AG04449 (cell line): ENCODE measurements around the gene ARID1B.

ENCODE experiments used
- CTCF ChIA-PET: fragments of 350-600 bp; formaldehyde crosslinking; extraction: SDS; loops from one replicate; lab custom pipeline; 2021; ENCODE audit warnings: antibody characterized with exemption; lab: Yijun Ruan, JAX
- POLR2A ChIA-PET: fragments of 400-600, 350-600 bp; formaldehyde crosslinking; extraction: SDS; loops from one replicate; lab custom pipeline; 2020; ENCODE audit warnings: antibody characterized with exemption, inconsistent platforms; lab: Yijun Ruan, JAX
- DNase-seq: peaks from one replicate; pipeline ENCODE4 v3.0.0-alpha.2; 2010; ENCODE audit warnings: low read depth, low spot score
- H3K4me3 ChIP-seq: 2 replicates; pipeline ENCODE4 v1.5.1; 2011; ENCODE audit warnings: low read depth, mild to moderate bottlenecking, control low read depth, low read length
- CTCF ChIP-seq: IDR thresholded peaks from one replicate; pipeline ENCODE4 v1.5.1; 2011; ENCODE audit warnings: mild to moderate bottlenecking, moderate library complexity, low read length, control low read depth, inconsistent platforms; ENCODE audit not compliant: insufficient read depth; ENCODE audit errors: missing control alignments

The ARID1B gene

DNA sequence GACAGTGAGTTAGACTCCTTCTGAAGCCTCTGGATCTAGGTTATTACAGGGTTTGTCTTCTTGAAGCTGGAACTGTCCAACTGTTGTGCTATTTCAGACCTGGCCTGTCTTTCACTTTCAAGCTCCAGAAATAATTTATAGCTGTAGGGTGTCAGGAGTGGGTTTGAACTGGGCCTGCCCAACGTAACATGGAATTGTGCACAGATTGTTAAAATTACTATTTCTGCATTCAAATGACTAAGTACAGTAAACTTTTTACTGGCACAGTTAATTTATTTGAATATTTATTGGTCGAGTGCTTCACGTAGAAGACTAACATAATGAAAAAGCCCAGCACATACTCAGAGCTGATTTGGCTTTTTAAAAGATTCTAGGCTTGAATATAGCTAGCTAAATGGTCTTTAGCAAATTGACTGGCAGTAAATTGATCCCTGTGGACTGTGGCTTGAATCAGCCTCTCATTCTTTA is 74.3 kb downstream of the ARID1B start:
- no peak for TF ChIP-seq CTCF
- ChIA-PET CTCF (no interaction called here), POLR2A (no interaction called here)
- DNase-seq, result no peak
- no peak overlapping the region for H3K4me3 ChIP-seq

DNA sequence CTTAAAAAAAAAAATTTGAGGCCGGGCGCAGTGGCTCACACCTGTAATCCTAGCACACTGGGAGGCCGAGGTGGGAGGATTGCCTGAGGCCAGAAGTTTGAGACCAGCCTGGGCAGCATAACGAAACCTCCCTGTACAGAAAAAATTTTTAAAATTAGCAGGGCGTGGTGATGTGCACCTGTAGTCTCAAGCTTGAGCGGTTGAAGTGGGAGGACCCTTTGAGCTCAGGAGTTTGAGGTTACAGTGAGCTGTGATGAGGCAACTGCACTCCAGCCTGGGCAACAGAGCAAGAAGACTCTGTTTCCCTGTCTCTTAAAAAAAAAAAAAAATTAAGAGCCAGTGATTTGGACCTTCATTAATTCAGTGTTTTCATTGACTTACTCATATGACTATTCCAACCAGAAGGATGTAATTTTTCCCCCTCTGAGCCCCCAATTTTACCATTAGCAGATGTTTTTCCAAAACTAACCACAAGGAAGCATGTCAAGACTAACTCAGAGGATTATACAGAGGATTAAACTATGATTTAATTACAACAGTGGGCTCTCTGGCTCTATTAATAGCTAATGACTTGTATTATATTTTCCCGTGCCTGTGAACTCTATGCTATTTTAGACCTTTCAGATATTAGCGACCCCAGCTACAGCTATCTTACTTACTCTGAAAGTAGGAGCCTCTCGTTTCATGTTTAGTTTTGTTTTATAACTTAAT is 75.1 kb downstream of the ARID1B start:
- DNase-seq, result no peak
- no peak for TF ChIP-seq CTCF
- ChIA-PET CTCF (no interaction called here), POLR2A (no interaction called here)
- no peak overlapping the region for H3K4me3 ChIP-seq

GRCh38 chr6:156852858-156853216 is 75.7 kb downstream of the ARID1B start:
- H3K4me3 ChIP-seq, result no peak overlapping the region
- CTCF ChIA-PET, result no interaction called here
- POLR2A ChIA-PET, result no interaction called here
- no peak for TF ChIP-seq CTCF
- DNase-seq, result no peak

GRCh38 chr6:156853733-156854132 is 76.6 kb downstream of the ARID1B start:
- ChIA-PET POLR2A (no interaction called here), CTCF (no interaction called here)
- no peak for DNase-seq
- TF ChIP-seq CTCF, result no peak
- H3K4me3 ChIP-seq, result no peak overlapping the region

DNA sequence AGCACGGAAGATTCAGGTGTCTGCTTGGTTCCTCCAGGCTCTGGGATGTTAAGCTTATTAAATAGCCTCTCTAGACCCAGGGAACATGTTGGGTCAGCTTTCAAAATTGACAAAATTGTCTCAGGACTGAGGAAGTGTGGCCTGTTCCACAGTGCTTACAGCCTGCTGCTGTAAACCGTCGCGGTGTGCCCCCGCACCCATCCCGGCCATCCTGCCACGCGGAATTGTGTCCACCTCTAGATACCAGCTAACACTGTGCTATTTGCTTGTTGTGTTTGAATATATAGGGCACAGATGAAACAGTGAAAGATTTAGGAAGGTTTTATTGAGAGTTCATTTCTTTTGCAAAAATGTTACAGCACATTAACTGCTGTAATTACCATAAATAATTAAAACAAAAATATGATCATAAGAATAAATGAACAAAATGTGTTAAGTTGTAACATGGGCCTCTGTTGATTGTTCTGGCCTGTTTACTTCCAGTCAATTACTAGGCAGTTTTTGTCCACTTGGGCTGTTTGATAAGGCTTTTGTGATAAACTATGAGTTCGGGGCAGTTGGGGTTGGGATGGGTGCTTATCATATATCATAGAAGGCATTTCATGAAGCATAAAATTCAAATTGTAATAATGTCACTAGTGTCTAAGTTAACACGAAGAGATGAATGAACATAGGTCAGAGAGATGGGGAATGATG is 77.4 kb downstream of the ARID1B start:
- no peak for DNase-seq
- no peak overlapping the region for H3K4me3 ChIP-seq
- ChIA-PET CTCF (no interaction called here), POLR2A (interaction anchor here (0.6 kb wide), 1 partner anchor 15 kb away, joined by 3 read pairs; no protein-coding TSS in a partner anchor)
- TF ChIP-seq CTCF, result no peak

DNA sequence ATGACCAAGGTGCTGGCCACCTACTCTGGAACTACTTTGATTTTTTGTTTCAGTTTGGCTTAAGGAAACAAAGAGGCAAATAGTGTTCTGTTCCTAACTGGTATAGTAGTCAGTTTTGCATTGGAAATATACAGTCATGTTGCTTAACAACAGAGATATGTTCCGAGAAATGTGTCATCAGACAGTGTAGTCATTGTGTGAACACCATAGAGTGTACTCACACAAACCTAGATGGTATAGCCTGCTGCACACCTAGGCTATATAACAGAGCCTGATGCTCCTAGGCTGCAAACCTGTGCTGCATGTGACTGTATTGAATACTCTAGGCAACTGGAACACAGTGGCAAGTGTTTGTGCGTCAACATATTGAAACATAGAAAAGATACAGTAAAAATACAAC is 80.4 kb downstream of the ARID1B start:
- no peak for DNase-seq
- POLR2A ChIA-PET, result no interaction called here
- TF ChIP-seq CTCF, result no peak
- H3K4me3 ChIP-seq, result no peak overlapping the region
- CTCF ChIA-PET, result no interaction called here
